Fibroblast of skin of right biceps (primary cell): Measurements from ENCODE around the gene COG1.

Experiments used
- DNase-seq: peaks from one replicate; pipeline ENCODE4 v3.0.0-alpha.2; 2013

The COG1 gene

DNA sequence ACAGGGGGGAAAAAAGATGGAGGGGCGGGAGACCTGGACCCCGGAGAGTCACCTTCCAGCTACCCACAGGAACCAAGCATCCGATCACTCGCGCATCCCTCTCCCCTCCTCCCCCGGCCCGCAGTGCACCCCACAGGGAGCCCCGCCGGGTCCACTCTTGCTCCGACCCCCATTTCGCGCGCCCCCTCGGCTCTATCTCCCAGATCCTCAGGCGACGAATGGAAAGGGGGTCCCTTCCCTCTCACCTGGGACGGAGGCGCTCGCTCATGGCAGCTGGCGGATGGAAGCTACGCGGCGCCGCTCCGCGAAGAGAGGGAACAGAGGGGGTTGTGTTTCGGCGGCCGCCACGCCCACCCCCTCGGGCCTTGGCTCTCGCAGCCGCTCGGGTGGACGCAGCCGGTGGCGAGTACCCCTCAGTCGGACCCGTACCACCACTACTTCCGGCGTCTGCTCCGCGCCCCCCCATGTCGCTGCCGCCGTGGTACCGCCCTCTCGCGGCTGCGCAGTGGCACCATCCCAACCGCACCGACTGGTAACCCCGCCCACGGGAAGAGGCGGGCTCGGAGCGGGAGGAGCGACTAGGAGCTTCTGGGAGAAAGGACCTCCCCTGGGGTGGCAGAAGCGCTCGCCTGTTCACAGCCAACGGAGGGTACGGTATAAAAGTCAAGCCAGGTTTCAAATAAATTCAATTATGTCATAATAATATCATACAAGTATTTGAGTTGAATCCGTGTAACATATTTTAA lies 39.2 kb downstream of the COG1 start:
- peak; percentile 94 for DNase-seq

DNA sequence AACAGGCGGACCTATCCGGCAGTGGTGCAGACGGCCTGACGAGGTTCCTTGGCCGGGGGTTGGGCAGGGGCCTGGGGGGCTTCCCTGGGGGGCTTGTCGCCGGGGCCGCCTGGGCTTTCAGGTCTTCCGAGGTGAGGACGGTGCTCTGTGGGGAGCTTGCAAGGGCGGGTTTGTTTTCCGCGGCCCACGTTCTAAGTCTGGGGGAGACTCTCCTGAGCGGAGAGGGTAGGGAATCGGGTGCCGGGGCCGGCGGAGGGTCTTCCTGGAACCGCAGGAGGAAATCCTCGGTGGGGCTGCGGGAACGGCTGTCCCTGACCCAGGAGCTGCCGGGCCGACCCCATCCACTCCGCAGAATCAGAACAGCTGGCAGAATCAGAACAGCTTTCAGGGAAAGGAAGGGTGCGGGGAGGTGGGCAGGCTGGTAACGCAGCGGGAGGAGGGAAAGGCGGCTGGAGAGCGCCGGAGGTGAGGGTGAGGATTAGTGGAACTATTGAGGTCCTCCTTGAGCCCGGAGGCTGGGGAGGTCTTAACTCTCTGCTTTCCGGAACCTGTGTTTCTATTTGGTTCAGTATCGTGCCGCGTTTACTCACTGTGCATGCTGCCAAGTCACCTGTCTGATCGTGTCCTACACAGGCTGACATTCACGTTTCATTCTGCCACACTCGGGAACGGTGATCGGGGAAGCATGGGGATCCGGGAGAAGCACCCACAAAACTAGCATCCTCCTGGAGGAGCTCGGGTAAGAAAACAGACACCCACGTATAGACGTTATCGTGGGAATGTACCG lies 39.9 kb downstream of the COG1 start:
- peak; percentile 22 for DNase-seq

DNA sequence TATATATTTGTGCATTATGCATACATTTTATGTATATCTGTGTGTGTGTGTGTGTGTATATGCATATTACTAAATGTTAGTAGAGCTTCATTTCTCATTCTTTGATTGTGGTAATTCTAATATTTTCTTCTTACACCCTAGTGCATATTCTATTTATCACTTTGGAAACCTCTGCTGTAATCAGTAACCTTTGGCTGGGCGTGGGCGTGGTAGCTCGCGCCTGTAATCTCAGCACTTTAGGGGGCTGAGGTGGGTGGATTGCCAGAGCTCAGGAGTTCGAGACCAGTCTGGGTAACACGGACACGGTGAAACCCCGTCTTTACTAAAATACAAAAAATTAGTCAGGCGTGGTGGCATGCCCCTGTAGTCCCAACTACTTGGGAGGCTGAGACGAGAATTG lies 41.9 kb downstream of the COG1 start:
- DNase-seq: no peak

DNA sequence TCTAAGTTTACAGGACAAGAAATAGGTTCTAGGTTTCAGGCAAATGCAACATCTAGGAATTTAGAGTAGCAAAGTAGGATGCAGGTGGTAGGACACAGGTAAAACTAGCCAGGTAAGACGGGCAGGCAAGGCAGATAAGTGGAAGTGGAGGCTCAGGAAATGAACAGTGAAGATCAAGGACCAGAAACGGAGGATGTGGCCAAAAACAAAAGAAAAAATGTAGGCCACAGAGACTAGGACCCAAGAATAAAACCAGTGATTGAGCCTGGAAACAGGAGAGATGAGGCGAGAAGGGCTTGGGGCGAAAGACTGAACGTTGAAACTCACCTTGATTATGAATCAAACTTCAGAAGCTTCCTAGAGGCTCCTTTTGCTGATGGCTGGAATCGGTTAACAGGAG lies 44.9 kb downstream of the COG1 start:
- no peak for DNase-seq

DNA sequence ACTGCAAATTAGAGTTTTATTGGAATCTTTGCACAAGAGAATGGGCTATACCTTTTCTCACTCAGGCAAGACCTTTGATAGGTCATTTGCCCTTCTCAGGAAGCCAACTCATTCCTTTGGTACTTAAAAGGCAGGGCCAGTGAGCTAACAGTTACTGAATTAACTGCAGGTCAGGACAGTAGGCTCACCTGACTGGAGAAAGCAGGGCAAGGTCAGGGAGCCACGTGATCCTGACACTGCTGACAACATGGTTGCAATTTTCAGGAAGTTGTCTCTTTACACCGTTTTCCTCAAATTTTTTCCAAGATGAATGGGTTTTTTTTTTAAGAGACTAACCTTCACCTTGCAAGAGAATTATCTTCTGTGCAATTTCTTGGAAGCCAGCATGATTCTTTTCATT lies 47.7 kb downstream of the COG1 start:
- no peak for DNase-seq

DNA sequence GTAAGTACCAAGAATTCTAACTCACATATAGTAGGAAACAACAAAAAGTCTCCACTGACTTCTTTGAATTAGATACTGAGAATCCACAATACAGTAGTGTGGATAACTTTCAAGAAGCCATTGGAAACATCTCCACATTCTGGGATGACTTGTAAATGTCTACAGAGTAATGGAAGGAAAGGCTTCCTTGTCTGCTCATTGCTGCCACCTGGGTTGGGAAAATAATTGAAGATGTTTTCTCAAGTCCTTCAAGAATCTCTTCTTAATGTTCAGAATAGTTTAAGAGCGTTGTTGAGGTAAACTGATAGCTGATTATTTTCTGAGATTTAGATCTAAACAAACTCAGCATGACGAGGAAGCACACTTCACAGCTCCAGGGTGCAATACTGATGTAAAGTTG lies 54.9 kb downstream of the COG1 start:
- DNase-seq: no peak

DNA sequence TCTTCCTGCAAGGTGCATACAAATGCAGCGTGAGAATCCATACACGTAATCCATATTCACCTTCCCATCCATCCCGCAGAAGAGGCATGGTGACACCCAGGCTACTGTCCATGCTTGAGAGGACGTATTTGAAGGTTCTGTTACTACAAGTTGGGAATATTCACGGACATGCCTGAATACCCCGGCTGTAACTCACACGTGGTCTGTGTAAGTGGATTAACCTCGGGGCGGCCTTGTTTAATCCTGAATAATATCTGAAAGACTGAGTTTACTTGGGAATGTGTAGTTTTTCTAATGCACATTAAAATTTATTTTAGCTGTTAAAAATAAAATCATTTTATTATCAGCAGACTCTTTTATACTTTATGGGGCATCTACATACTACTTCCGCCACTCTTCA lies 55.7 kb downstream of the COG1 start:
- DNase-seq: no peak

DNA sequence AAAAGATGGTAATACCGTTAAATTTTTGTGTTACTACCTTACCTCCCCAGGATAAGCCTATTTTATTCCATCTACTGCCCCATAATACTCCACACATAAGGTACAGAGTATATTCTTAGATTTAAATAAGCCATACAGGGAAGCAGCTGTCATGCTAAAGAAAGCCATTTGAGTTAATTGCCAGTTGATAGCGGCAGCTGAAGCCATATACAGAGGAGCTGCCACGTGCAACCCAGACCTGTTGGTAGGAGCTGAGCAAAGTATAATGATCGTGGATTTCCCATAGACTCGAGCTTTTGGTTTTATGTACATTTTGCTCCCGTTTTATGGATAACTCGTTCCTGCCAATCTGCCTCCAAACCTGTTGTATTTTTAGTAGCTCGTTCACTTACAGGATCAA lies 56.8 kb downstream of the COG1 start:
- DNase-seq: no peak

DNA sequence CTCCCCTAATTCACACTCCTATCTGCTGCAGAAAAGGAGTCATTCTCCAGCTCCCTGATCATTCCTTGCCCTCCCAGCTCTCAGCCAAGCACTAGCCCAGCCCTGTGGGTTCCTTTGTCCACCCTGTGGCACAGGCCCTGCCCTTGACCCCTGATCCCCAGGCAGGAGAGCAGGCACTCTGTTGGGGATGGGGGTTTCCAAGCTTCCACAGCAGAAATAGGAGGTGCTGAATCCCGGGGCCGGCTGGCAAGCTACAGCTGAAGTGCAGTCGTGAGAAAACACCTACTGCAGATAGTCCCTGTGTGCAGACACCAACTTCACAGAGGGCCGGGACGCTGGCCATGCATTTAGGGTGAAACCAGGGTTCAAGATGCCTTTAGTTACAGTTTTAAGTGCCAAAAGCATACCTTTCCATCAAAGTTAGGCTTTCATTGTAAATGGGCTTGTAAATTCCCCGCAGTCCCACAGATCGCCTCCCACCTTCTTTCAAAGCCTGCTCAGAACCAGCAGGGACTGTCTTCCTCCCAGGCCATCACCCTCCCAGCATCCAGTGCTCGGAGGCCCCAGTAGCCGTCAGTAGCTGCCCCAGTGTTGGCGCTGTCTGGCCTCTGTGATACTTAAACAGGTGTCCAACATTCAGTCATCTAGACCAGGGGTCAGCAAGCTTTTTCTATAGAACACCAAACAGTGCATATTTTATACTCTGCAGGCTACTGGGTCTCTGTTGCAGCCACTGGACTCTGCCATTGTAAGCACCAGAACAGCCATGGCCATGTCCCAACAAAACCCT lies 58.2 kb downstream of the COG1 start:
- no peak for DNase-seq

DNA sequence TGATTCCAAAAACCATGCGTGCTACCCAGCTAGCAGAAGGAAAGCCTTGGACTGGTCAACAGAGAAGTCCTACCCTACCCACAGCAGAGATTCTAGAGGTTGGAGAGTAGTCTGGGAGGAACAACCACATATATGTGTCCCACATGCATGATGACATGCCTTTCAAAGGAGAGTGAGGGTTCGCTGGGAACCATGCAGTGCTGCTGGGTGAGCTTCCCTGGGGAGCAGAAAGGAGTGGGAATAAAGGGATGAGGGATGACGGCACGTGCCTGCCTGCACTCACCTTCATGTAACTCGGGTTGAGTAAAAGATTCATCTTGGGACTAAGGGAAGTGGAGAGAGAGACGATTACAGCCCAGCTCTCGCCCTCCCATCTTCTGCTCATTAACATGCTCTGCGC lies 59.0 kb downstream of the COG1 start:
- DNase-seq: no peak

DNA sequence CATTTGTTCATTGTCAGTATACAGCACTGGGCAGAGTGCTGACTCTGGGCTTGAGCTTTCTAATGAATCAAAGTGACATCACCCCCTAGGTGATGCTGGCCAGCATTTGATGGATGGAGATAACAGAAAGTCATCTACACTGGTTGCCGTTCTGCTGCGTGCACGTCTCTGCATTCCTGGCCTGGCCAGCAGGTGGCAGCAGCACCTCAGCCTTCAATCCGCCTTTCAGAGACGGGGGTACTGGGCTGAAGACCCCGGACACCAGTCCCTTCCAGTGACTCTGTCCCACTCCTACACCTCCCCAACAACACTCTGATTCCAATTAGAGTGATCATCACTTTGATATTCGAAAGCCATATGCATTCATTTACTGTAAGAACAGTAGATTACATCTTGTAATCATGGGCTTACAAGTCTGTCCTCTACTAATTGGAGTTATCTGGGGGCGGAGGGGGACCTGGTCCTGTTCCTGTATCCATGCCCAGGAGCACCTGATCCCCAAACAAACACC lies 62.9 kb downstream of the COG1 start:
- DNase-seq: peak; percentile 42

DNA sequence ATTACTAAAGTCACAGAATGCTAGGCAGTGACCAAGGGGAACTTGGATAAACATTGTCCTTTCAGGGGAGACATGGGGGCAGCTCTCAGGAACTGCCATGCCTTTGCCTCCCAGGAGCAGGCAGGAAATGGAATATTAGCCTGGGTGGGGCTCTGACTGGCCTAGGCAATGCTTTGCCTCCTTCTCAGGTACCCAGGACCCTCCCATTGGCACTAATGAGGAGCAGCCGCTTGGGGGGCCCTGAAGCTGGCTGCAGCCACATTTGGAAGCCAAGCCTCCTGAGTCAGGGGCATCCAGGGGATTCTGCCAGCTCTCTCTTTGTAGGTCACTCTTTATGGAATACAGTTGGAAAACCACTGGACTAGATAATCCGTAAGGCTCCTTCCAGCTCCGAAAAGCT lies 63.4 kb downstream of the COG1 start:
- DNase-seq: no peak

DNA sequence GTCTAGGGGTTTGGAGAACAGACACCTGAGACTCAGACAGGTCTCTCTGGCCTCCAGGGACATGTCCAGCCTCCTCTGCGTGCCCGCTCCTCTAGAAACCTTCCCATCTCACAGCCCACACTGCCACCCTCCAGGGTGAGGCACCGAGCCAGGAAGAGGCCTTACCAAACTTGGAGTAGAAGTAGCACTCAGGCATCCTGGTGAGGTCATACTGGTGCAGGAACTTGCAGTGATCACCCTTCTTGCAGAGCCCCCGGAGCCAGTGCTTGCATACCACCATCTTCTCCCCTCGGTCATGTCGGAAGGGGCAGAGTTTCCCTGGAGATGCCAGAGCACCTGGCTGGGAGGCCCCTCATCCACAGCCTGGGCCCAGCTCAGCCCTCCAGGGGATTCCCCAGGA lies 64.7 kb downstream of the COG1 start:
- no peak for DNase-seq
